Inferior parietal cortex (tissue), 1 donor: ENCODE measurements around the gene POLR3GL.

Experiments
- DNase-seq: peaks from one replicate; pipeline ENCODE4 v3.0.0-alpha.2; 2016; ENCODE audit errors: extremely low spot score

The POLR3GL gene

GRCh38 chr1:145949219-145949618 lies 15.3 kb upstream of the POLR3GL start:
- DNase-seq = no peak

- no peak for DNase-seq
Measured at GRCh38 chr1:145951526-145951925, 13.0 kb upstream of the POLR3GL start.

GRCh38 chr1:145952903-145953302 lies 11.6 kb upstream of the POLR3GL start:
- DNase-seq = no peak

- no peak for DNase-seq
Measured at GRCh38 chr1:145953861-145954260, 10.6 kb upstream of the POLR3GL start.

- no peak for DNase-seq
Measured at GRCh38 chr1:145955436-145955835, 9.1 kb upstream of the POLR3GL start.

- no peak for DNase-seq
Measured at GRCh38 chr1:145956361-145956760, 8.1 kb upstream of the POLR3GL start.

GRCh38 chr1:145956781-145957442 lies 7.6 kb upstream of the POLR3GL start:
- DNase-seq = peak; percentile 39

- DNase-seq = peak; percentile 96
Measured at GRCh38 chr1:145957443-145958319, 6.8 kb upstream of the POLR3GL start, which contains the start of gene LIX1L. Gene LIX1L (minus strand): TSS chr1:145958017. CDS start chr1:145957927, 90 bp downstream.

GRCh38 chr1:145958734-145959133 lies 5.8 kb upstream of the POLR3GL start:
- DNase-seq = no peak

GRCh38 chr1:145959333-145959732 lies 5.2 kb upstream of the POLR3GL start:
- no peak for DNase-seq

- no peak for DNase-seq
Measured at GRCh38 chr1:145959957-145960467, 4.5 kb upstream of the POLR3GL start.

GRCh38 chr1:145960468-145961108 lies 3.9 kb upstream of the POLR3GL start:
- no peak for DNase-seq

GRCh38 chr1:145961109-145961424 lies 3.4 kb upstream of the POLR3GL start:
- DNase-seq = no peak

- no peak for DNase-seq
Measured at GRCh38 chr1:145961425-145962156, 2.9 kb upstream of the POLR3GL start.

GRCh38 chr1:145962157-145963102 lies 2.1 kb upstream of the POLR3GL start:
- no peak for DNase-seq

GRCh38 chr1:145963265-145964019 lies 1.0 kb upstream of the POLR3GL start:
- no peak for DNase-seq

- DNase-seq = no peak
Measured at GRCh38 chr1:145965119-145965744, 742 bp downstream of the POLR3GL start.

GRCh38 chr1:145967288-145967687 lies 2.8 kb downstream of the POLR3GL start:
- no peak for DNase-seq

- no peak for DNase-seq
Measured at GRCh38 chr1:145972580-145972979, 8.1 kb downstream of the POLR3GL start.
